Colonic mucosa (tissue), 4 donors: ENCODE results near the gene MYO10. TPM values are rescaled to one million over a fixed set of nuclear protein-coding genes. Genes with fewer than 3 reads are reported as not detected.

Source experiments
- DNase-seq: peaks from one replicate; pipeline ENCODE4 v3.0.0-alpha.2; 2020
- H3K27ac ChIP-seq: fragments of 200-600 bp; one replicate; pipeline ENCODE4 v1.8.0; 2021
- H3K27me3 ChIP-seq: fragments of 200-600 bp; one replicate; pipeline ENCODE4 v1.8.0; 2021
- H3K36me3 ChIP-seq: fragments of 200-600 bp; one replicate; pipeline ENCODE4 v1.8.0; 2021
- H3K4me1 ChIP-seq: fragments of 200-600 bp; one replicate; pipeline ENCODE4 v1.8.0; 2021; ENCODE audit warnings: mild to moderate bottlenecking
- H3K4me3 ChIP-seq: fragments of 200-600 bp; one replicate; pipeline ENCODE4 v1.8.0; 2021
- H3K9ac ChIP-seq, 2 donors: one replicate each; pipeline ENCODE4 v1.7.0; 2013; ENCODE audit warnings: control low read depth in 2 of 2, low read depth in 2 of 2, low read length in 2 of 2
- H3K9me3 ChIP-seq: fragments of 200-600 bp; one replicate; pipeline ENCODE4 v1.8.0; 2021
- intact Hi-C: fragments of 100-400 bp; cut with DNase I; formaldehyde crosslinking; loops from one replicate; pipeline ENCODE4 v1.14.1; 2022
- total RNA-seq, 2 donors: library from RNA; stranded (reverse); fragmentation: NEBNext Ultra II Directional in 1 of 2; extraction: Animal tissue kit (Norgen Biotek cat#: 25700) in 1 of 2; gene quantifications; one replicate each; pipeline ENCODE4 v1.2.1, GENCODE V29; 2021
- TF ChIP-seq, protein P1 (sequence below): fragments of 200-600 bp; IDR thresholded peaks from one replicate; pipeline ENCODE4 v1.8.0; 2022; ENCODE audit warnings: antibody characterized with exemption, mild to moderate bottlenecking
- donor health status: healthy.
- donor health status: DM: no; HTN: no; CAD: no.
- donor health status: DM: no; HTN: no; CAD: no.

Gene MYO10
- total RNA-seq, 2 donors from 2014 or later, result 57.9 to 61.9 TPM

DNA sequence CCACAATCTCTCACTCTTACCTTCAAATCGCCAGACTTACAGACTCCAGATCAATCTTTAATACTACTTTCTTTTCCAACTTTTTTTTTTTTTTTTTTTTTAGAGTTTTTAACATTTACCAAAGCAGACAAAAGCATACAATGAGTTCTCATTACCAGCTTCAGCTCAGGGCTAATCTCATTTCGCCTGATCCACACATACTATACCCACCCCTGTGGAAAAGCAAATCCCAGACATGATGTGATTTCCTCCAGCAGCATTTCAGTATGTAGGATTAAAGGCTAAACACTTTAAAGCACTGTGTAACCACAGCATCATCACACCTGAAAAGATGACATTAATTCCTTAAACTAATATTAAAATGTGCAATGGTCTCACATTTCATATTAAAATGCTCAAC lies 180.4 kb downstream of the MYO10 start:
- intact Hi-C loops, result loop anchor here (10.0 kb wide), 1 partner anchor 71 kb away; no protein-coding TSS in a partner anchor
- no peaks in the 10 kb centered on the region for H3K4me1 ChIP-seq
- H3K27me3 ChIP-seq, result no peaks in the 10 kb centered on the region
- H3K4me3 ChIP-seq, result no peak overlapping the region
- H3K9me3 ChIP-seq, result no peaks in the 10 kb centered on the region
- TF ChIP-seq, protein P1, sequence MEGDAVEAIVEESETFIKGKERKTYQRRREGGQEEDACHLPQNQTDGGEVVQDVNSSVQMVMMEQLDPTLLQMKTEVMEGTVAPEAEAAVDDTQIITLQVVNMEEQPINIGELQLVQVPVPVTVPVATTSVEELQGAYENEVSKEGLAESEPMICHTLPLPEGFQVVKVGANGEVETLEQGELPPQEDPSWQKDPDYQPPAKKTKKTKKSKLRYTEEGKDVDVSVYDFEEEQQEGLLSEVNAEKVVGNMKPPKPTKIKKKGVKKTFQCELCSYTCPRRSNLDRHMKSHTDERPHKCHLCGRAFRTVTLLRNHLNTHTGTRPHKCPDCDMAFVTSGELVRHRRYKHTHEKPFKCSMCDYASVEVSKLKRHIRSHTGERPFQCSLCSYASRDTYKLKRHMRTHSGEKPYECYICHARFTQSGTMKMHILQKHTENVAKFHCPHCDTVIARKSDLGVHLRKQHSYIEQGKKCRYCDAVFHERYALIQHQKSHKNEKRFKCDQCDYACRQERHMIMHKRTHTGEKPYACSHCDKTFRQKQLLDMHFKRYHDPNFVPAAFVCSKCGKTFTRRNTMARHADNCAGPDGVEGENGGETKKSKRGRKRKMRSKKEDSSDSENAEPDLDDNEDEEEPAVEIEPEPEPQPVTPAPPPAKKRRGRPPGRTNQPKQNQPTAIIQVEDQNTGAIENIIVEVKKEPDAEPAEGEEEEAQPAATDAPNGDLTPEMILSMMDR, result no peak
- H3K9ac ChIP-seq, result no peak overlapping the region
- H3K27ac ChIP-seq, result no peak overlapping the region
- DNase-seq, result no peak
- no peaks in the 10 kb centered on the region for H3K36me3 ChIP-seq

DNA sequence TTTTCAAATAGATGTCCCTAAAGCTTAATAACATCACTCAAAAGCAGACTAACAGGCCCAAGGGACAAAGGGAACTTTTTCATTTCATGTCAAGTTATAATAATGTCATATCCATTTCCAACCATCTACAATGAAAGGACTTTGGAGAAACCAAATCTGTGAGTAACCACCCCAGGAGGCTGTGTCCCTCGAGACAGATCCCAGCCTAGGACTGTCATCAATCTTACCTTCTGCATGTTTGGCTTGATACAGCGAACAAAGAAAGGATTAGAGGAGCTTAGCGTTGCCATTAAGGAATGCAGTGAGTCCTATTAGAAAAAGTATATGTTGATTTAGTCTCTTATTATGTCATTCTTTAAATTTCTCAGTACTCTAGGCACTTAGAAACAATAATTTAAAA lies 181.5 kb downstream of the MYO10 start:
- Histone ChIP-seq H3K36me3 (no peaks in the 10 kb centered on the region), H3K9ac (no peak overlapping the region), H3K27ac (no peak overlapping the region), H3K27me3 (no peaks in the 10 kb centered on the region), H3K4me1 (no peaks in the 10 kb centered on the region), H3K4me3 (no peak overlapping the region), H3K9me3 (no peaks in the 10 kb centered on the region)
- DNase-seq, result no peak
- TF ChIP-seq, protein P1, result no peak
- intact Hi-C loops, result loop anchor here (10.0 kb wide), 1 partner anchor 70 kb away; no protein-coding TSS in a partner anchor

DNA sequence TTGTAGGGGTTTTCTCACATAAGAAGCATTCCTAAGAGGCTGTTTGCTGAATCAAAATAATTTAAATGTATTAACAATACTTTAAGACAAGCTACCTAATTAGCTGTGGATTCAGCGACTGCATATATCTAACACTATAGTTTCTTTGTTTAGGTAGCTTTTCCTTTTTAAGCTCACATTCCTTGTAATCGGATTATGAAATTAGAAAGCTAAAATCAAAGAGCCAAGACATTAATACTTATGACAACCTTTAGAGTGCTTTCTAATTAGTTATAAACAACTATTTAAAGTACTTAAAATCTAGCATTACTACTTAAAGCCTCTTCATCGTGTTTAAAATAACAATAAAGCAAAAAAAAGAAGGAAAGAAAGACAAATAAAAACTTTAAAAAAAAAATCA lies 182.0 kb downstream of the MYO10 start:
- H3K27ac ChIP-seq, result no peak overlapping the region
- H3K4me3 ChIP-seq, result no peak overlapping the region
- no peaks in the 10 kb centered on the region for H3K4me1 ChIP-seq
- TF ChIP-seq, protein P1, result no peak
- H3K36me3 ChIP-seq, result no peaks in the 10 kb centered on the region
- no peak overlapping the region for H3K9ac ChIP-seq
- H3K27me3 ChIP-seq, result no peaks in the 10 kb centered on the region
- intact Hi-C loops, result loop anchor here (10.0 kb wide), 1 partner anchor 69 kb away; no protein-coding TSS in a partner anchor
- no peaks in the 10 kb centered on the region for H3K9me3 ChIP-seq
- DNase-seq, result no peak

DNA sequence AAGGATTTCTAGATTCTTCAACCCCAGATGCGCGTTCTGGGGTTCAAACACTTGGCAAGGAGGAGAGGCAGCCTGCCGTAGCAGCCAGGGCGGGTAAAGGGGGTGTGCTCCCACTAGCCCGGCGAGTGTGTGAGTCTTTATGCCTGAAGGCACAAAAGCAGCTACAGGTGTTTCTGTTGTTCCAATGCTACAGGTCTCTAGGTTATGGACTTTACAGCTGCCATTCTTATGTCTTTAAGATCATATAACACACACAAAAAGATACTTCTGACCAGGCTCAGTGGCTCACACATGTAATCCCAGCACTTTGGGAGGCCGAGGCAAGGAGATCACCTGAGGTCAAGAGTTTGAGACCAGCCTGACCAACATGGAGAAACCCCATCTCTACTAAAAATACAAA lies 185.6 kb downstream of the MYO10 start:
- H3K27ac ChIP-seq, result no peak overlapping the region
- H3K4me1 ChIP-seq, result no peaks in the 10 kb centered on the region
- H3K27me3 ChIP-seq, result no peaks in the 10 kb centered on the region
- no peaks in the 10 kb centered on the region for H3K36me3 ChIP-seq
- no peak overlapping the region for H3K9ac ChIP-seq
- intact Hi-C loops, result loop anchor here (10.0 kb wide), 1 partner anchor 66 kb away; no protein-coding TSS in a partner anchor
- no peaks in the 10 kb centered on the region for H3K9me3 ChIP-seq
- no peak overlapping the region for H3K4me3 ChIP-seq
- TF ChIP-seq, protein P1, result no peak
- DNase-seq, result no peak

DNA sequence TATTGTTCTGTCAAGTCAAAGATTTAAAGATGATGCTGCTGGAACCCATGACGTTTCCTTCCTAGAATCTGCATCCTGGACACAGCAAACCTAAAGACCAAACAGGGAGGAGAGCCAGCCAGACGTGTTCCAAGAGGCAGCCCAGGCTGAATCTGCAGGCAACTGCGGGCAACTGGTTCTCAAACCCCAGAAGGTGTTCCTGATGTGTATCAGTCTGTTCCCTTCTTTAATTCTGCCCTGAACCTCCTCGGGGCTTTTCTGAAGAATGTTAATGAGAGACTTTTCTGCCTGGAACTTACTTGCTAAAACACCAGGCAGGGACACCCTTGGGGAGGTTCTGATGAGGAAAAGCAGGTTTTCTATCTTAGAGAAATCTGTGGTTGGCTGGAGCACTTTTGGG lies 186.5 kb downstream of the MYO10 start:
- no peak overlapping the region for H3K27ac ChIP-seq
- TF ChIP-seq, protein P1, result no peak
- intact Hi-C loops, result loop anchor here (10.0 kb wide), 1 partner anchor 65 kb away; no protein-coding TSS in a partner anchor

More for the DNA sequence above, 186.5 kb downstream of the MYO10 start:
- Histone ChIP-seq H3K9me3 (no peaks in the 10 kb centered on the region), H3K36me3 (no peaks in the 10 kb centered on the region), H3K4me1 (no peaks in the 10 kb centered on the region), H3K4me3 (no peak overlapping the region), H3K27me3 (no peaks in the 10 kb centered on the region), H3K9ac (no peak overlapping the region)
- DNase-seq, result no peak
